Brain microvascular endothelial cell (primary cell): Measurements from ENCODE around the gene SNX24.

Experiments
- DNase-seq: peaks from one replicate; pipeline ENCODE4 v3.0.0-alpha.2; 2020
- H3K27ac ChIP-seq: fragments of 250-450 bp; sonication (Bioruptor Pico); 2 replicates; pipeline ENCODE4 v1.5.1; 2020; ENCODE audit warnings: mild to moderate bottlenecking, moderate library complexity
- H3K27me3 ChIP-seq: fragments of 250-450 bp; sonication (Bioruptor Pico); replicated peaks from 2 replicates; pipeline ENCODE4 v1.5.1; 2020; ENCODE audit warnings: mild to moderate bottlenecking
- H3K36me3 ChIP-seq: fragments of 250-450 bp; sonication (Bioruptor Pico); replicated peaks from 2 replicates; pipeline ENCODE4 v1.5.1; 2020; ENCODE audit warnings: mild to moderate bottlenecking
- H3K4me3 ChIP-seq: 2 replicates; pipeline ENCODE4 v1.5.1; 2011; ENCODE audit warnings: low read depth, mild to moderate bottlenecking, control low read depth, low read length, moderate library complexity
- in situ Hi-C: cut with HindIII; loops from 2 replicates; pipeline ENCODE4 v1.10.0; 2017; ENCODE audit warnings: low sequenced_read_pairs, low pct_ligation_motif_present
- TF ChIP-seq, protein P1 (sequence below): IDR thresholded peaks from 2 replicates; pipeline ENCODE4 v1.5.1; 2011; ENCODE audit warnings: low read depth, mild to moderate bottlenecking, moderate library complexity, low read length, control low read depth, inconsistent platforms; ENCODE audit errors: missing control alignments

Gene SNX24

DNA sequence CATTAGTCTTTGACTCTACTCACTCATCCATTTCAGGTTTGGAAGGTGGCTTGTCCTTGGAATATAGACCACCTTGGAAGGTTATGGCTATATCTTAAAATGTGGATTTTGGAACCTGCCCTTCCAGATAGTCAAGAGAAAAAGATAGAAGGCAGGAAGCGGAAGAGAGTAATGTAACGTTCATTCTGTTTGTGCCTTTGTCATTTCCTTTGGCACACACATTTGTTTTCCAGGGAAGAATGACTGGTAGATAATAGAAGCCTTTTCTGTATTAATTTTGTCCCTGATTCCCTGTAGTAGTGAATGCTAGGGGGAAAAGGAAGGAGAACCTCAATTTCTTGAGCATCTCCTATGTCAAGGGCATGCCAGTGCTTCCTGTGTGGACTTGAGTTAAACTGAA, 136.4 kb downstream of the SNX24 start:
- no peak for DNase-seq
- H3K4me3 ChIP-seq = no peak overlapping the region
- in situ Hi-C loops = no loop called here
- no peaks in the 10 kb centered on the region for H3K27me3 ChIP-seq
- TF ChIP-seq, protein P1, sequence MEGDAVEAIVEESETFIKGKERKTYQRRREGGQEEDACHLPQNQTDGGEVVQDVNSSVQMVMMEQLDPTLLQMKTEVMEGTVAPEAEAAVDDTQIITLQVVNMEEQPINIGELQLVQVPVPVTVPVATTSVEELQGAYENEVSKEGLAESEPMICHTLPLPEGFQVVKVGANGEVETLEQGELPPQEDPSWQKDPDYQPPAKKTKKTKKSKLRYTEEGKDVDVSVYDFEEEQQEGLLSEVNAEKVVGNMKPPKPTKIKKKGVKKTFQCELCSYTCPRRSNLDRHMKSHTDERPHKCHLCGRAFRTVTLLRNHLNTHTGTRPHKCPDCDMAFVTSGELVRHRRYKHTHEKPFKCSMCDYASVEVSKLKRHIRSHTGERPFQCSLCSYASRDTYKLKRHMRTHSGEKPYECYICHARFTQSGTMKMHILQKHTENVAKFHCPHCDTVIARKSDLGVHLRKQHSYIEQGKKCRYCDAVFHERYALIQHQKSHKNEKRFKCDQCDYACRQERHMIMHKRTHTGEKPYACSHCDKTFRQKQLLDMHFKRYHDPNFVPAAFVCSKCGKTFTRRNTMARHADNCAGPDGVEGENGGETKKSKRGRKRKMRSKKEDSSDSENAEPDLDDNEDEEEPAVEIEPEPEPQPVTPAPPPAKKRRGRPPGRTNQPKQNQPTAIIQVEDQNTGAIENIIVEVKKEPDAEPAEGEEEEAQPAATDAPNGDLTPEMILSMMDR = no peak
- no peaks in the 10 kb centered on the region for H3K36me3 ChIP-seq
- no peak overlapping the region for H3K27ac ChIP-seq

DNA sequence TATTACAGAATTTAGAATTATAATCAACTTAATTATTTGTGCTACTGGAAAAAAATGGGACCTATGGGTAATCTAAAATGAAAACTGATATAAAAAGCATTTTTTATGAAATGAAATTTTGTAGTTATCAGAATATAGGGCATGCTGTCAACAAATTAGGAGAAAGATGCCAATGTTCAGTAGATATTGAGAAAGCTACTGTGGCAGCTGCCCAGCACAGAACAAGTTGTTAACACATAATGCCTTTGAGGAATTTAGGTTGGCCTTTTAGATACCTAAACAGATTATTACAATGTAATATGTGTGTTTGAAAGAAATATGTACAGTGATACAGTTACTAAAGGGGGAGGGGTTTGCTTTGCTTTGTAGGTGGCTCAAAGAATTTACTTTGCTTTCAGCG, 137.0 kb downstream of the SNX24 start:
- H3K27ac ChIP-seq = no peak overlapping the region
- TF ChIP-seq, protein P1 = no peak
- in situ Hi-C loops = no loop called here
- no peaks in the 10 kb centered on the region for H3K27me3 ChIP-seq
- DNase-seq = no peak
- H3K4me3 ChIP-seq = no peak overlapping the region
- no peaks in the 10 kb centered on the region for H3K36me3 ChIP-seq

DNA sequence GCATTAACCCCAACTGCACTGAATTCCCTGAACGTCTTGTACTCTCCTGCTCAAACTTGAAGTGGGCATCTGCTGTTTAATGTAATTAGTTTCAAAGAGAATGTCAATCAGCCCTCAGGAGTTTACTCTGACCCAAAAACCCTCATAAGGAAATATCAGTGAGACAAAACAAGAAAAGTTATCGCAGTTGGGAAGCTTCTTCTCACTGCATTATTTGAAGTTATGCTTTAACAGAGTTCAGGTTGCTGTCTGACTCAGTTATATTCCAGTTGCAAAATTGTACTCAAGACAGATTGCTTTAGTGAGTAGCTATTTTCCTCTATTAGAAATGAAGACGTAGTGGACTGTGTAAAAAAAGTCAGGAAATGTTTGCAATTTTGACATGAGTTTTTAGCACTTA, 139.0 kb downstream of the SNX24 start:
- Histone ChIP-seq H3K4me3 (no peak overlapping the region), H3K27me3 (no peaks in the 10 kb centered on the region), H3K36me3 (no peaks in the 10 kb centered on the region), H3K27ac (no peak overlapping the region)
- in situ Hi-C loops = no loop called here
- no peak for DNase-seq
- TF ChIP-seq, protein P1 = no peak

DNA sequence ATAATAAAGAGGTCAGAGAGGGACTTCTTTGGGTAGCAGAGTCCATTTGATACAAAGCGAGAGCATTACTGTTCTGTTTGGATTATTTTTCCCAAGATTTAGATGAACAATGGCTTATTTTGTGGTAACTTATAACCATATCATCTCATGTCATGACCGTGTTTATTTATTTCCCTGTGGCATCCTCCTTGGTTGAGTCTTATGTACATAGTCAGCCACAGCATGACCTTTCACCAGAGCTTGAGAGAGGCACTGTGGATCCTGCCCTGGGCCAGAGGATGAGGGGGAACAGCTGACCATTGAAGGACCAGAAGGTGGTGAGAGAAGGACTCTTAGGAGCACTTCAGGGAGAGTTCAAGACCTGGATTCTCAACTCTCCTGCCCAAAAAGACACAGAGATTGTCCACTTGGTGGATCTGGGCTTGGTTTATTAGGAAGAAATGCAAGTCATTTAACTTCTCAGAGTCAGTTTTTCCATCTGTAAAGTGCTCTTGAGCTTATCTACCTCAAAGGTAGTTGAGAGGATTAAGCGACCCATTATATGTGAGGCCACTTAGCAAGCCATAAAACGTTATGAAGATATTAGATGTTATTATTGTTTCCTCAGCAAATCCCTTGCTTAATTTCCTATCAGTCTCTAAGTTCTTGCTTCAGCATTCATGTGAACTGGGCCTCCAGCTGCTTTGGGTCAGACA, 139.7 kb downstream of the SNX24 start:
- Histone ChIP-seq H3K27ac (no peak overlapping the region), H3K4me3 (no peak overlapping the region), H3K36me3 (no peaks in the 10 kb centered on the region), H3K27me3 (no peaks in the 10 kb centered on the region)
- no peak for DNase-seq
- TF ChIP-seq, protein P1 = no peak
- in situ Hi-C loops = no loop called here

DNA sequence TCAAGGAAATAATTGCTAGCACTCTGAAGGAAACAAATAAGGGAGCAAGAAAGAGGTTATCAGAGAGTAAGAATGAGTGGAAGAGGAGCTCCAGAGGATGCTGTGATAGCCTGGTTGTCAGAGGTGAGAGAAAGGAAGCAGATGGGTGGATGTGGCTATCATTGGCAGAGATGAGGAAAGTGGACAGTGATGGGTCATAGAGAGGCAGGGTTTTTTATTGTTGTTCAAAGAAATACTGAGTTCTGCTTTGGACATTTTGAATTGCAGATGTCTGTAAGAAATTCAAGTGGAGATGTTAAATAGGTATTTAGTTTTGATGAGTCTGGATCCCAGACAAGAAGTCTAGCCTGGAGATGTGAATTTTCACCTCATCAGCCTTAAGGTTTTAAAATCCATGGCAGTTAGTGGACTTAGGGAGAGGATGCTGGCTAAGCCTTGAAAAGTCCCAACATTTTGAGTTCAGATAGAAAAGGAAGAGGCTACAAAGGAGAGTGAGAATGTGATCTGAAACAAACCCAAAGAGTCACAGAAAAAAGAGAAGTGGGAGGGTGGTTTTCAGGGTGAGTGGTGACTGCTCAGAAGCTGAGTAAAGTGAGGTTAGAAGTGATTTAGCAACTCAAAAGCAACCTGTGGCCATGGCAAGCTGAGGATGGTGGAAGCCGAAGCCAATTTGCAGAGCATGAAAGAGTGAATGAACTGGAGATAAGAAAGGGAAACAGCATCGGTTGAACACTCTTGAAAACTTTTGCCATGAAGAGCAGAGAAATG, 140.7 kb downstream of the SNX24 start:
- Histone ChIP-seq H3K4me3 (no peak overlapping the region), H3K27me3 (no peaks in the 10 kb centered on the region), H3K36me3 (no peaks in the 10 kb centered on the region), H3K27ac (no peak overlapping the region)
- TF ChIP-seq, protein P1 = no peak
- in situ Hi-C loops = no loop called here
- no peak for DNase-seq
